ENCODE results near the gene COA8. TPM values are rescaled to one million over a fixed set of nuclear protein-coding genes. Genes with fewer than 3 reads are reported as not detected.

The COA8 gene
- total and polyA plus RNA-seq, 2 of the 13 experiments (the other 11 are each of a cell fraction or from before 2014, with no cell fraction given) = 10.9 to 25.1 TPM

- no peak for TF ChIP-seq DZIP1 (CRISPR knock-in tag; IDR thresholded peaks at IDR 0.05)
- TF ChIP-seq ELF1 (CRISPR knock-in tag; IDR thresholded peaks at IDR 0.05) = no peak
- TF ChIP-seq, protein P1, sequence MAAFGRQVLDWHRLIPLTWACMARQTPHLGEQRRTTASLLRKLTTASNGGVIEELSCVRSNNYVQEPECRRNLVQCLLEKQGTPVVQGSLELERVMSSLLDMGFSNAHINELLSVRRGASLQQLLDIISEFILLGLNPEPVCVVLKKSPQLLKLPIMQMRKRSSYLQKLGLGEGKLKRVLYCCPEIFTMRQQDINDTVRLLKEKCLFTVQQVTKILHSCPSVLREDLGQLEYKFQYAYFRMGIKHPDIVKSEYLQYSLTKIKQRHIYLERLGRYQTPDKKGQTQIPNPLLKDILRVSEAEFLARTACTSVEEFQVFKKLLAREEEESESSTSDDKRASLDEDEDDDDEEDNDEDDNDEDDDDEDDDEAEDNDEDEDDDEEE (CRISPR knock-in tag; IDR thresholded peaks at IDR 0.05) = no peak
- no peak for TF ChIP-seq ZNF597 (CRISPR knock-in tag; IDR thresholded peaks at IDR 0.05)
- no peak for TF ChIP-seq ETV5 (CRISPR knock-in tag; IDR thresholded peaks at IDR 0.05; ENCODE audit: borderline replicate concordance)
- no peak for TF ChIP-seq PTBP1 (IDR thresholded peaks at IDR 0.05; ENCODE audit: low read depth, low read length, poor library complexity, severe bottlenecking)
- no peak for TF ChIP-seq ZNF431 (CRISPR knock-in tag; IDR thresholded peaks at IDR 0.05; ENCODE audit: borderline replicate concordance, low read depth)
- TF ChIP-seq ZNF775 (CRISPR knock-in tag; IDR thresholded peaks at IDR 0.05; ENCODE audit: borderline replicate concordance) = no peak
- TF ChIP-seq TSC22D2 (CRISPR knock-in tag; IDR thresholded peaks at IDR 0.05; ENCODE audit: borderline replicate concordance) = no peak
Measured at GRCh38 chr14:103516426-103517173, 46.2 kb upstream of the COA8 start (continued).

All from HepG2 (cell line).